ENCODE measurements around the gene SLC25A48.
"Not testable (repeated sequence)": the region's sequence is repeated elsewhere in the genome, so short reads cannot be mapped to it uniquely, and the experiment has no call there.

The SLC25A48 gene

GRCh38 chr5:135830876-135831275 is 3.6 kb upstream of the SLC25A48 start:
- DNase-seq = no peak

- no peak for DNase-seq
Observed at GRCh38 chr5:135831439-135831838, 3.0 kb upstream of the SLC25A48 start.

- DNase-seq = no peak
Observed at GRCh38 chr5:135831851-135832555, 2.5 kb upstream of the SLC25A48 start.

- no peak for DNase-seq
Observed at GRCh38 chr5:135832941-135833920, 1.2 kb upstream of the SLC25A48 start.

- DNase-seq = no peak
Observed at GRCh38 chr5:135833961-135834638, 363 bp upstream of the SLC25A48 start.

GRCh38 chr5:135835766-135836165 is 1.3 kb downstream of the SLC25A48 start:
- DNase-seq = no peak

- DNase-seq = not testable (repeated sequence)
Observed at GRCh38 chr5:135838395-135838794, 3.9 kb downstream of the SLC25A48 start.

- DNase-seq = no peak
Observed at GRCh38 chr5:135839566-135839965, 5.1 kb downstream of the SLC25A48 start.

- DNase-seq = no peak
Observed at GRCh38 chr5:135840959-135841358, 6.5 kb downstream of the SLC25A48 start.

GRCh38 chr5:135842737-135843136 is 8.3 kb downstream of the SLC25A48 start:
- no peak for DNase-seq

GRCh38 chr5:135843571-135844337 is 9.3 kb downstream of the SLC25A48 start:
- no peak for DNase-seq

- no peak for DNase-seq
Observed at GRCh38 chr5:135846311-135846710, 11.8 kb downstream of the SLC25A48 start.

GRCh38 chr5:135847976-135848375 is 13.5 kb downstream of the SLC25A48 start:
- no peak for DNase-seq

GRCh38 chr5:135850231-135850630 is 15.8 kb downstream of the SLC25A48 start:
- no peak for DNase-seq

GRCh38 chr5:135850671-135851070 is 16.2 kb downstream of the SLC25A48 start:
- no peak for DNase-seq

- no peak for DNase-seq
Observed at GRCh38 chr5:135851186-135851914, 16.9 kb downstream of the SLC25A48 start.

GRCh38 chr5:135851915-135852845 is 17.7 kb downstream of the SLC25A48 start:
- no peak for DNase-seq

- no peak for DNase-seq
Observed at GRCh38 chr5:135857630-135858311, 23.3 kb downstream of the SLC25A48 start.

GRCh38 chr5:135859186-135859585 is 24.7 kb downstream of the SLC25A48 start:
- not testable (repeated sequence) for DNase-seq

- DNase-seq = no peak
Observed at GRCh38 chr5:135859641-135860040, 25.2 kb downstream of the SLC25A48 start.
